ENCODE data around the gene MTAP.
A peak's percentile ranks its signal among the peaks of the same experiment; 100 is the strongest.

Gene MTAP

GRCh38 chr9:21970800-21971640 lies 168.6 kb downstream of the MTAP start:
- H3K27me3 ChIP-seq (ENCODE audit: insufficient read depth, low read length, poor library complexity, severe bottlenecking), result no peaks in the 10 kb centered on the region
- no peak overlapping the region for H3K4me3 ChIP-seq (ENCODE audit: low read length, poor library complexity, severe bottlenecking)
- H3K9me3 ChIP-seq (ENCODE audit: insufficient read depth, low read depth, low read length), result no peaks in the 10 kb centered on the region
- H3K36me3 ChIP-seq (ENCODE audit: insufficient read depth, low read length), result peaks cover 9% of the 10 kb centered on the region; the same call in 1 of the 2 replicates
- no peaks in the 10 kb centered on the region for H4K20me1 ChIP-seq (ENCODE audit: insufficient read depth, low read length, poor library complexity, severe bottlenecking)
- H3K9me2 ChIP-seq (replicated peaks; ENCODE audit: low read depth, low read length), result no peaks in the 10 kb centered on the region
- H3K9ac ChIP-seq (ENCODE audit: low read depth, low read length, poor library complexity, severe bottlenecking), result no peak overlapping the region
- no peak overlapping the region for H3K4me2 ChIP-seq (ENCODE audit: low read depth, low read length, poor library complexity, severe bottlenecking)
- no peaks in the 10 kb centered on the region for H3F3A ChIP-seq (ENCODE audit: low read depth)
- H2AFZ ChIP-seq (ENCODE audit: low read length), result no peak overlapping the region
- no peak for TF ChIP-seq CTCF (conservative IDR thresholded peaks at IDR 0.05; ENCODE audit: low read length)
- no peak for TF ChIP-seq EZH2phosphoT487 (IDR thresholded peaks at IDR 0.05; ENCODE audit: borderline replicate concordance)
- H3K79me2 ChIP-seq (ENCODE audit: insufficient read depth, low read length), result no peaks in the 10 kb centered on the region
- no peaks in the 10 kb centered on the region for H3K4me1 ChIP-seq (ENCODE audit: insufficient read depth, low read length, poor library complexity, severe bottlenecking)

- Histone ChIP-seq H3K9ac (ENCODE audit: low read depth, low read length, poor library complexity, severe bottlenecking) (no peak overlapping the region), H3K4me1 (ENCODE audit: insufficient read depth, low read length, poor library complexity, severe bottlenecking) (no peaks in the 10 kb centered on the region), H2AFZ (ENCODE audit: low read length) (no peak overlapping the region), H3K4me2 (ENCODE audit: low read depth, low read length, poor library complexity, severe bottlenecking) (peak overlapping the region; percentile 16), H3K9me3 (ENCODE audit: insufficient read depth, low read depth, low read length) (no peaks in the 10 kb centered on the region), H4K20me1 (ENCODE audit: insufficient read depth, low read length, poor library complexity, severe bottlenecking) (no peaks in the 10 kb centered on the region), H3K27me3 (ENCODE audit: insufficient read depth, low read length, poor library complexity, severe bottlenecking) (no peaks in the 10 kb centered on the region), H3K4me3 (ENCODE audit: low read length, poor library complexity, severe bottlenecking) (no peak overlapping the region), H3K79me2 (ENCODE audit: insufficient read depth, low read length) (no peaks in the 10 kb centered on the region), H3F3A (ENCODE audit: low read depth) (no peaks in the 10 kb centered on the region), H3K36me3 (ENCODE audit: insufficient read depth, low read length) (peaks cover 9% of the 10 kb centered on the region; the same call in 1 of the 2 replicates), H3K9me2 (replicated peaks; ENCODE audit: low read depth, low read length) (no peaks in the 10 kb centered on the region)
- TF ChIP-seq CTCF (conservative IDR thresholded peaks at IDR 0.05; ENCODE audit: low read length) (no peak), EZH2phosphoT487 (IDR thresholded peaks at IDR 0.05; ENCODE audit: borderline replicate concordance) (no peak)
Observed at GRCh38 chr9:21972361-21972760, 169.9 kb downstream of the MTAP start.

GRCh38 chr9:21974343-21974721 lies 171.9 kb downstream of the MTAP start:
- no peaks in the 10 kb centered on the region for H3K4me1 ChIP-seq (ENCODE audit: insufficient read depth, low read length, poor library complexity, severe bottlenecking)
- no peaks in the 10 kb centered on the region for H3K27me3 ChIP-seq (ENCODE audit: insufficient read depth, low read length, poor library complexity, severe bottlenecking)
- no peak overlapping the region for H3K9ac ChIP-seq (ENCODE audit: low read depth, low read length, poor library complexity, severe bottlenecking)
- no peaks in the 10 kb centered on the region for H3K9me3 ChIP-seq (ENCODE audit: insufficient read depth, low read depth, low read length)
- H3K4me2 ChIP-seq (ENCODE audit: low read depth, low read length, poor library complexity, severe bottlenecking), result no peak overlapping the region
- TF ChIP-seq EZH2phosphoT487 (IDR thresholded peaks at IDR 0.05; ENCODE audit: borderline replicate concordance) (no peak), CTCF (conservative IDR thresholded peaks at IDR 0.05; ENCODE audit: low read length) (no peak)
- H3K79me2 ChIP-seq (ENCODE audit: insufficient read depth, low read length), result peaks cover 3% of the 10 kb centered on the region; the same call in 1 of the 2 replicates
- no peak overlapping the region for H3K4me3 ChIP-seq (ENCODE audit: low read length, poor library complexity, severe bottlenecking)
- no peaks in the 10 kb centered on the region; the same call in 1 of the 2 replicates for H3K36me3 ChIP-seq (ENCODE audit: insufficient read depth, low read length)
- no peaks in the 10 kb centered on the region for H3K9me2 ChIP-seq (replicated peaks; ENCODE audit: low read depth, low read length)
- no peaks in the 10 kb centered on the region for H3F3A ChIP-seq (ENCODE audit: low read depth)
- H2AFZ ChIP-seq (ENCODE audit: low read length), result no peak overlapping the region
- no peaks in the 10 kb centered on the region for H4K20me1 ChIP-seq (ENCODE audit: insufficient read depth, low read length, poor library complexity, severe bottlenecking)
